GM18526 (cell line): ENCODE data around the gene CSNK2A3.
"Not testable (repeated sequence)": the region's sequence is repeated elsewhere in the genome, so short reads cannot be mapped to it uniquely, and the experiment has no call there.

Experiments
- POLR2A ChIP-seq: IDR thresholded peaks from 3 replicates; pipeline ENCODE4 v1.6.1; 2011; ENCODE audit not compliant: insufficient read length; ENCODE audit errors: extremely low read depth

CSNK2A3 gene

GRCh38 chr11:11352878-11353277 lies at the start of gene CSNK2A3:
Gene CSNK2A3 (minus strand): TSS chr11:11353250. CDS start chr11:11353119, 131 bp downstream.
- TF ChIP-seq POLR2A = not testable (repeated sequence)

- TF ChIP-seq POLR2A = no peak
Observed at GRCh38 chr11:11401960-11402535, 49.0 kb upstream of the CSNK2A3 start.

GRCh38 chr11:11400635-11401232 lies 47.7 kb upstream of the CSNK2A3 start:
- TF ChIP-seq POLR2A = no peak

DNA sequence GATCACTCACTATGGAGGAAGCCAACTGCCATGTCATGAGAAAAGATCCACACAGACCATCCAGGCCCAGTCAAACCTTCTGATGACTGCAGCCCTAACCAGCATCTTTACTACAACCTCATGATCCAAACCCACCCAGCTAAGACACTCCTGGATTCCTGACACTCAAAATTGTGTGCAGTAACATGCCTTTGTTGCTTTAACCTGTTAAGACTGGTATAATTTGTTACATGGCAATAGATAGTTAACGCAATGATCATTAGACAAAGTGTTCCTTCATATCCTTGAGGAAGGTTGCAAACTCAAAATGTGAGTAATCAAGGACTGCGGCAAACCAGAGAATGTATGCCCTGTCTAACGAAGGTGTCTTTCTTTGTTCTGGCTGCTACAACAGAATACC lies 47.1 kb upstream of the CSNK2A3 start:
- no peak for TF ChIP-seq POLR2A

DNA sequence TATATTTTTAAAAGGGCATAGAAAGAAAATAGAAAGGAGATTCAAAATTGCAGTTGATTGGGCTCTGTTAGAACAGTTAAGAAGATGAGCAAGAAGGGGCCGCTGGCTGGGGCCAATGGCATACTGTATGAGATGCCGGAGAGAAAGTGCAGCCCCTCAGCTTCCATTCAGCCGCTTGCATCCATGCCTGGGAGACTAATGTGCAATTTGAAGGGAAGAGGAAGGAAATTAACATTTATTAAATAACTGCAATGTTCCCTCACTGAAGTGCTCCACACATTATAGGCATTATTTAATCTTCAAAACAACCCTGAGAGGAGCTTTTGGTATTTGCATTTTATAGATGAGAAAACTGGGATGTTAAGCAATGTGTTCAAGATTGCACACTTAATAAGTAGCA lies 44.7 kb upstream of the CSNK2A3 start:
- no peak for TF ChIP-seq POLR2A

DNA sequence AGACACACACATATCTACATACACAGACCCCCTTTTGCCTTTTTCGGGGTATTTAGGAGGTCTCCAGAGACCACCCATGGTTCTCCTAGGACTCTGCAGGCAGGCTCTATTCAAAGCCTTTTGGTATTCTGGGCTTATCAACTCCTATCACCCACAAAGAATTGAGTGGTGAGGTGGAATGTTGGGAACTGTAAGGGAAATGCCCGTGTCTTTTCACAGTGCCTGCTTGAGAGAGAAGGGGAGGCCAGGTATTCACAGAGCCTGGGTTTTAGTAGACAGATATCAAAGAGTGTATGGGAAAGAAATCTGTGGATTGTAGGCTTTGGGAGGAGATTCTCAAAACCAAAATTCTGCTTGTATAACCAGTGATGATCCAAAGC lies 44.0 kb upstream of the CSNK2A3 start:
- no peak for TF ChIP-seq POLR2A

GRCh38 chr11:11396301-11397035 lies 43.4 kb upstream of the CSNK2A3 start:
- no peak for TF ChIP-seq POLR2A

- TF ChIP-seq POLR2A = no peak
Observed at GRCh38 chr11:11395126-11395525, 42.1 kb upstream of the CSNK2A3 start.

GRCh38 chr11:11394241-11394640 lies 41.2 kb upstream of the CSNK2A3 start:
- TF ChIP-seq POLR2A = no peak

- TF ChIP-seq POLR2A = no peak
Observed at GRCh38 chr11:11391796-11392463, 38.9 kb upstream of the CSNK2A3 start.

GRCh38 chr11:11391169-11391568 lies 38.1 kb upstream of the CSNK2A3 start:
- no peak for TF ChIP-seq POLR2A

- TF ChIP-seq POLR2A = no peak
Observed at GRCh38 chr11:11390068-11390771, 37.2 kb upstream of the CSNK2A3 start.

DNA sequence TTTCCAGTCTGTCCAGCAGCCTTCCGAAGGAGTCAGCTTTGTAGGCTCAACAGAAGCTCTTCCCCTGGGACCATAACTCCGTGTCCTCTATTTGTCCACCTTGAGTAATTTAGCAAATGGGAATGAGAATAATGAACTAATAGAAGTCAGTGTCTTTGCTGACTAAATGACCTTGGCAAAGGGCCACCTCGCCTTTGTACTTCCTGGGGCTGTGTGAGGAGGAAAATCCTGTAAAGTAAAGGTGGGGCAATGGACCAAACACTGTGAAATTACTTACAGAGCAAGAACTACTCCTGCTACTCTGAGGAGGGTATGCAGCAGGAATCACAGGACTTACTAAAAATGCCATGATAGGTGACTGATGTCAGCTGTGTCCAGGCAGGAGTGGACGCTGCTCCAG lies 36.2 kb upstream of the CSNK2A3 start:
- no peak for TF ChIP-seq POLR2A

GRCh38 chr11:11387622-11388305 lies 34.7 kb upstream of the CSNK2A3 start:
- no peak for TF ChIP-seq POLR2A

DNA sequence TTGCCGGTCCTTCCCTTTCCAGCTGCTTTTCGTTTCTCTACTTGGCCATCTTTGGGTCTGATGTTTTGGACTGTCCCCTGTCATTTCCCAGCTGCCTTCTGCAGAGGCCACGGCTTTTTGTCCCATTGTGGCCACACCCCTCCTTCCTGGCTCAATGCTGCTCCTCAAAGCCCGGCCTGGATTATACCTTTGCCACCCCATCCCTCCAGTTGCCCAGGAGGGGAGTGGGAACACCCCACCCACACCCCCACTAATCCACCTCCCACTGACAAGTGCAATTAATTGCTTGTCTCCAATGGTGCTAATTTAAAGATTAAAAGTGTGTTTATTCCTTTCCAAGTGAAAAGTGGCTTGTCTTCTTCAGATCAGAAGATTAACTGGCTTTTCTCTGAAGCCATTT lies 34.2 kb upstream of the CSNK2A3 start:
- no peak for TF ChIP-seq POLR2A

DNA sequence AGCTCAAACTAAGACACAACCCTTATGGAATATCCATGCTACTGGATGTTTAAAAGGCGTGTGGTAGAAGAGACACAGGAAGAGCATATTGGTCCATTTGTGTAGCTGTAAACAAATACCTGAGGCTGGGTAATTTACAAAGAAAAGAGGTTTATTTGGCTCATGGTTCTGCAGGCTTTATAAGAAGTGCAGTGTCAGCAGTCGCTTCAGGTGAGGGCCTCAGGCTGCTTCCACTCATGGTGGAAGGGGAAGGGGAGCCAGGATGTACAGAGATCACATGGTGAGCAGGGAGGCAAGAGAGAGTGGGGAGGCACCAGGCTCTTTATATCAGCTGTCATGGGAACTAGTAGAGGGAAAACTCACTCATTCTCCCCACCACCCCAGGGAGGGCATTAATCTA lies 31.8 kb upstream of the CSNK2A3 start:
- TF ChIP-seq POLR2A = no peak
